SK-N-SH (cell line): Measurements from ENCODE around the gene ADAMTS3. TPM values are rescaled to one million over a fixed set of nuclear protein-coding genes. Genes with fewer than 3 reads are reported as not detected.

Experiments
- CTCF ChIA-PET: fragments of 300-600, 350-600 bp; formaldehyde crosslinking; extraction: SDS; loops from one replicate; lab custom pipeline; 2021; lab: Yijun Ruan, JAX
- POLR2A ChIA-PET: fragments of 350-600 bp; sonication (Branson Sonifier 250); formaldehyde crosslinking; extraction: SDS; loops from one replicate; lab custom pipeline; 2020; ENCODE audit warnings: antibody characterized with exemption, inconsistent platforms; lab: Yijun Ruan, JAX
- DNase-seq: peaks from one replicate; pipeline ENCODE4 v3.0.0; 2012
- H2AFZ ChIP-seq: fragments of 200-600 bp; sonication (generic); 2 replicates; pipeline ENCODE4 v1.8.1; 2016; ENCODE audit warnings: antibody characterized with exemption, mild to moderate bottlenecking, low read depth
- H3F3A ChIP-seq: fragments of 200-600 bp; sonication (generic); replicated peaks from 2 replicates; pipeline ENCODE3; 2016; ENCODE audit warnings: antibody characterized with exemption, mild to moderate bottlenecking; ENCODE audit not compliant: insufficient read depth
- H3K27ac ChIP-seq, 2 experiments: fragments of 200-500 bp in 1 of 2; fragments of 200-600 bp in 1 of 2; sonication (Bioruptor generic) in 1 of 2; sonication (generic), shearing (Covaris generic) in 1 of 2; 2 replicates each; pipeline versions ENCODE4 v1.5.1 to v1.6.1; 2014 to 2016; ENCODE audit warnings: low read depth in 2 of 2, inconsistent platforms in 1 of 2, low read length in 1 of 2, mild to moderate bottlenecking in 1 of 2, mixed read lengths in 1 of 2
- H3K27me3 ChIP-seq: fragments of 200-600 bp; sonication (generic), shearing (Covaris generic); 2 replicates; pipeline ENCODE4 v1.6.1; 2016; ENCODE audit warnings: mixed run types; ENCODE audit not compliant: insufficient read depth
- H3K36me3 ChIP-seq, 2 experiments: fragments of 200-500 bp in 1 of 2; fragments of 200-600 bp in 1 of 2; sonication (Bioruptor generic) in 1 of 2; sonication (generic) in 1 of 2; replicated peaks in 1 of 2; 2 replicates each; pipeline versions ENCODE3 to v1.5.1; 2014 to 2016; ENCODE audit warnings: low read length in 1 of 2, mild to moderate bottlenecking in 1 of 2; ENCODE audit not compliant: insufficient read depth in 2 of 2, control insufficient read depth in 1 of 2
- H3K4me1 ChIP-seq, 2 experiments: fragments of 200-500 bp in 1 of 2; fragments of 200-600 bp in 1 of 2; sonication (Bioruptor generic) in 1 of 2; sonication (generic), shearing (Covaris generic) in 1 of 2; 2 replicates each; pipeline versions ENCODE4 v1.5.1 to v1.6.1; 2014 to 2016; ENCODE audit warnings: low read depth in 1 of 2, low read length in 1 of 2, mixed run types in 1 of 2; ENCODE audit not compliant: insufficient read depth in 2 of 2, control insufficient read depth in 1 of 2
- H3K4me2 ChIP-seq: fragments of 200-600 bp; sonication (generic), shearing (Covaris generic); 2 replicates; pipeline ENCODE4 v1.6.1; 2017; ENCODE audit warnings: mixed run types
- H3K4me3 ChIP-seq, 2 experiments: fragments of 200-500 bp in 1 of 2; fragments of 200-600 bp in 1 of 2; sonication (Bioruptor generic) in 1 of 2; sonication (generic), shearing (Covaris generic) in 1 of 2; 2 replicates each; pipeline versions ENCODE4 v1.5.1 to v1.8.1; 2014 to 2016; ENCODE audit warnings: low read depth in 2 of 2, inconsistent platforms in 1 of 2, low read length in 1 of 2, mild to moderate bottlenecking in 1 of 2, mixed read lengths in 1 of 2, moderate library complexity in 1 of 2
- H3K79me2 ChIP-seq: fragments of 200-600 bp; sonication (generic); 2 replicates; pipeline ENCODE4 v1.8.1; 2017; ENCODE audit warnings: mild to moderate bottlenecking; ENCODE audit not compliant: insufficient read depth
- H3K9ac ChIP-seq: fragments of 200-600 bp; sonication (generic); 2 replicates; pipeline ENCODE4 v1.6.1; 2017; ENCODE audit warnings: mixed run types
- H3K9me2 ChIP-seq: fragments of 200-600 bp; sonication (generic); 2 replicates; pipeline ENCODE4 v1.6.1; 2017; ENCODE audit warnings: mixed run types
- H3K9me3 ChIP-seq: fragments of 200-600 bp; sonication (generic); 2 replicates; pipeline ENCODE4 v1.6.1; 2017; ENCODE audit warnings: mixed run types, mild to moderate bottlenecking, moderate library complexity
- H4K20me1 ChIP-seq: fragments of 200-600 bp; sonication (generic); 2 replicates; pipeline ENCODE4 v1.6.1; 2017; ENCODE audit warnings: mild to moderate bottlenecking, mixed run types; ENCODE audit not compliant: insufficient read depth
- CHD2 ChIP-seq: fragments of 150-350 bp; IDR thresholded peaks from 2 replicates; pipeline ENCODE4 v1.6.1; 2018; ENCODE audit warnings: low read length; ENCODE audit not compliant: partially characterized antibody
- ELF1 ChIP-seq: IDR thresholded peaks from 2 replicates; pipeline ENCODE4 v1.4.0; 2012
- EP300 ChIP-seq, 2 experiments: IDR thresholded peaks; 2 replicates each; pipeline versions ENCODE4 v1.4.0 to v1.6.1; 2012; ENCODE audit warnings: borderline replicate concordance in 1 of 2, low read depth in 1 of 2, low read length in 1 of 2
- EZH2phosphoT487 ChIP-seq: fragments of 200-600 bp; sonication (generic); IDR thresholded peaks from 2 replicates; pipeline ENCODE4 v1.6.1; 2017; ENCODE audit warnings: low read depth, mixed run types, mild to moderate bottlenecking, antibody characterized with exemption, moderate library complexity, borderline replicate concordance
- FOSL2 ChIP-seq: IDR thresholded peaks from 2 replicates; pipeline ENCODE4 v1.4.0; 2012; ENCODE audit warnings: low read depth, mild to moderate bottlenecking, moderate library complexity, borderline replicate concordance
- FOXJ3 ChIP-seq: sonication (generic); formaldehyde crosslinking; IDR thresholded peaks from 2 replicates; pipeline ENCODE4 v1.5.1; 2020; ENCODE audit warnings: mild to moderate bottlenecking, missing genetic modification reagents
- FOXM1 ChIP-seq: IDR thresholded peaks from 2 replicates; pipeline ENCODE4 v1.4.0; 2012; ENCODE audit warnings: low read depth, mild to moderate bottlenecking
- MEF2A ChIP-seq: IDR thresholded peaks from 2 replicates; pipeline ENCODE4 v1.4.0; 2012; ENCODE audit warnings: low read depth, borderline replicate concordance
- MXI1 ChIP-seq: IDR thresholded peaks from 2 replicates; pipeline ENCODE4 v1.6.1; 2012; ENCODE audit warnings: mild to moderate bottlenecking, low read depth, low read length, improper control_type of control experiment
- NFIC ChIP-seq: IDR thresholded peaks from 2 replicates; pipeline ENCODE4 v1.4.0; 2012; ENCODE audit warnings: borderline replicate concordance
- NRF1 ChIP-seq: IDR thresholded peaks from 2 replicates; pipeline ENCODE4 v1.6.1; 2012; ENCODE audit warnings: low read depth, mild to moderate bottlenecking, low read length
- RCOR1 ChIP-seq: fragments of 150-350 bp; IDR thresholded peaks from 2 replicates; pipeline ENCODE4 v1.6.1; 2017; ENCODE audit warnings: antibody characterized with exemption, low read length
- RFX5 ChIP-seq: IDR thresholded peaks from 2 replicates; pipeline ENCODE4 v1.6.1; 2012; ENCODE audit warnings: mild to moderate bottlenecking, improper control_type of control experiment, low read length
- WGBS: methylation state at CpG from one replicate; pipeline ENCODE4 v1.1.6; 2017; ENCODE audit warnings: low lambda C conversion rate; 5-methylcytosine and 5-hydroxymethylcytosine counted together
- polyA plus RNA-seq, 3 experiments: library from polyadenylated mRNA; depleted of rRNA; stranded (reverse); fragments of >200 nt; gene quantifications; 2 replicates each; pipeline ENCODE4 v1.2.3, GENCODE V29; 2012
- TF ChIP-seq, protein P1 (sequence below): fragments of 150-350 bp; IDR thresholded peaks from 2 replicates; pipeline ENCODE4 v1.6.1; 2017; ENCODE audit warnings: antibody characterized with exemption, low read length, low read depth, borderline replicate concordance
- TF ChIP-seq, protein P2 (sequence below): IDR thresholded peaks from 2 replicates; pipeline ENCODE4 v1.4.0; 2012; ENCODE audit warnings: low read depth, borderline replicate concordance
- TF ChIP-seq, protein P3 (sequence below): IDR thresholded peaks from 2 replicates; pipeline ENCODE4; 2012

Gene ADAMTS3
- polyA plus RNA-seq, 1 of the 3 experiments (the other 2 are of a cell fraction), result 0.99 TPM

GRCh38 chr4:72351521-72351920 lies 217.5 kb downstream of the ADAMTS3 start:
- TF ChIP-seq FOXJ3 (CRISPR knock-in tag) (no peak), FOSL2 (no peak), ELF1 (no peak), NRF1 (no peak), NFIC (no peak), RCOR1 (no peak), MXI1 (no peak), RFX5 (no peak), FOXM1 (no peak), MEF2A (no peak), EP300 (IDR thresholded peaks at IDR 0.05; ENCODE audit: borderline replicate concordance in 1 of 2, low read depth in 1 of 2, low read length in 1 of 2) (no peak), CHD2 (no peak), EZH2phosphoT487 (no peak)
- TF ChIP-seq, protein P1, sequence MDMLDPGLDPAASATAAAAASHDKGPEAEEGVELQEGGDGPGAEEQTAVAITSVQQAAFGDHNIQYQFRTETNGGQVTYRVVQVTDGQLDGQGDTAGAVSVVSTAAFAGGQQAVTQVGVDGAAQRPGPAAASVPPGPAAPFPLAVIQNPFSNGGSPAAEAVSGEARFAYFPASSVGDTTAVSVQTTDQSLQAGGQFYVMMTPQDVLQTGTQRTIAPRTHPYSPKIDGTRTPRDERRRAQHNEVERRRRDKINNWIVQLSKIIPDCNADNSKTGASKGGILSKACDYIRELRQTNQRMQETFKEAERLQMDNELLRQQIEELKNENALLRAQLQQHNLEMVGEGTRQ, result no peak
- TF ChIP-seq, protein P2, sequence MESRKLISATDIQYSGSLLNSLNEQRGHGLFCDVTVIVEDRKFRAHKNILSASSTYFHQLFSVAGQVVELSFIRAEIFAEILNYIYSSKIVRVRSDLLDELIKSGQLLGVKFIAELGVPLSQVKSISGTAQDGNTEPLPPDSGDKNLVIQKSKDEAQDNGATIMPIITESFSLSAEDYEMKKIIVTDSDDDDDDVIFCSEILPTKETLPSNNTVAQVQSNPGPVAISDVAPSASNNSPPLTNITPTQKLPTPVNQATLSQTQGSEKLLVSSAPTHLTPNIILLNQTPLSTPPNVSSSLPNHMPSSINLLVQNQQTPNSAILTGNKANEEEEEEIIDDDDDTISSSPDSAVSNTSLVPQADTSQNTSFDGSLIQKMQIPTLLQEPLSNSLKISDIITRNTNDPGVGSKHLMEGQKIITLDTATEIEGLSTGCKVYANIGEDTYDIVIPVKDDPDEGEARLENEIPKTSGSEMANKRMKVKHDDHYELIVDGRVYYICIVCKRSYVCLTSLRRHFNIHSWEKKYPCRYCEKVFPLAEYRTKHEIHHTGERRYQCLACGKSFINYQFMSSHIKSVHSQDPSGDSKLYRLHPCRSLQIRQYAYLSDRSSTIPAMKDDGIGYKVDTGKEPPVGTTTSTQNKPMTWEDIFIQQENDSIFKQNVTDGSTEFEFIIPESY, result no peak
- TF ChIP-seq, protein P3, sequence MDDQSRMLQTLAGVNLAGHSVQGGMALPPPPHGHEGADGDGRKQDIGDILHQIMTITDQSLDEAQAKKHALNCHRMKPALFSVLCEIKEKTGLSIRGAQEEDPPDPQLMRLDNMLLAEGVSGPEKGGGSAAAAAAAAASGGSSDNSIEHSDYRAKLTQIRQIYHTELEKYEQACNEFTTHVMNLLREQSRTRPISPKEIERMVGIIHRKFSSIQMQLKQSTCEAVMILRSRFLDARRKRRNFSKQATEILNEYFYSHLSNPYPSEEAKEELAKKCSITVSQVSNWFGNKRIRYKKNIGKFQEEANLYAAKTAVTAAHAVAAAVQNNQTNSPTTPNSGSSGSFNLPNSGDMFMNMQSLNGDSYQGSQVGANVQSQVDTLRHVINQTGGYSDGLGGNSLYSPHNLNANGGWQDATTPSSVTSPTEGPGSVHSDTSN, result no peak

More at GRCh38 chr4:72351521-72351920, 217.5 kb downstream of the ADAMTS3 start:
- Histone ChIP-seq H3K27ac (no peak overlapping the region), H3F3A (no peaks in the 10 kb centered on the region), H3K9me2 (0 out of 2 replicates have a peak, but pooled peaks cover 4% of the 10 kb centered on the region), H3K27me3 (no peaks in the 10 kb centered on the region), H2AFZ (no peak overlapping the region), H3K79me2 (no peaks in the 10 kb centered on the region), H3K4me2 (no peak overlapping the region), H4K20me1 (no peaks in the 10 kb centered on the region), H3K4me1 (no peaks in the 10 kb centered on the region), H3K9ac (no peak overlapping the region), H3K36me3 (no peaks in the 10 kb centered on the region), H3K9me3 (no peaks in the 10 kb centered on the region), H3K4me3 (no peak overlapping the region)
- ChIA-PET CTCF (interaction anchor here (0.6 to 1.9 kb wide), 3 partner anchors 25 to 352 kb away, joined by 3 to 9 read pairs (median 3); no protein-coding TSS in a partner anchor), POLR2A (no interaction called here)
- WGBS, result 87% methylated on average over 2 of the region's 2 CpGs
- no peak for DNase-seq
